ENCODE results near the gene SMURF2. TPM values are rescaled to one million over a fixed set of nuclear protein-coding genes. Genes with fewer than 3 reads are reported as not detected.

Gene SMURF2
- total and polyA plus RNA-seq, 10 of the 15 experiments (the other 5 are each of a cell fraction or from before 2014, with no cell fraction given) = 2.8 to 13.4 (median 7.5) TPM

GRCh38 chr17:64544742-64545141 lies 117.4 kb downstream of the SMURF2 start (continued):
- TF ChIP-seq ZBTB11 (CRISPR knock-in tag; IDR thresholded peaks at IDR 0.05) (no peak), PML (IDR thresholded peaks at IDR 0.05; ENCODE audit: low read length) (no peak), SMAD5 (IDR thresholded peaks at IDR 0.05; ENCODE audit: low read depth) (no peak), HDGF (IDR thresholded peaks at IDR 0.05) (no peak), NFXL1 (IDR thresholded peaks at IDR 0.05; ENCODE audit: borderline replicate concordance) (no peak), BACH1 (IDR thresholded peaks at IDR 0.05; ENCODE audit: borderline replicate concordance) (no peak), ASH2L (IDR thresholded peaks at IDR 0.05; ENCODE audit: borderline replicate concordance, low read depth) (no peak), RAD51 (IDR thresholded peaks at IDR 0.05) (no peak), GATAD2B (conservative IDR thresholded peaks at IDR 0.05; ENCODE audit: low read depth) (no peak), NFYA (IDR thresholded peaks at IDR 0.05; ENCODE audit: borderline replicate concordance, low read depth, low read length) (no peak), JUNB (IDR thresholded peaks at IDR 0.05) (no peak)
